Glomerular endothelial cell (primary cell): ENCODE data around the gene UPF1. TPM values are rescaled to one million over a fixed set of nuclear protein-coding genes. Genes with fewer than 3 reads are reported as not detected.

Experiments used
- DNase-seq: peaks from one replicate; pipeline ENCODE4 v3.0.0-alpha.2; 2011; ENCODE audit warnings: low read depth, low spot score; ENCODE audit errors: extremely low read depth
- total RNA-seq: library from RNA; depleted of rRNA; stranded (reverse); fragments of >200 nt; gene quantifications from 2 replicates; pipeline ENCODE4 v1.2.3, GENCODE V29; 2015

Gene UPF1
- total RNA-seq, 1 donor from 2014 or later, result 90.6 TPM

GRCh38 chr19:18868380-18869022 is 36.7 kb downstream of the UPF1 start:
- DNase-seq, result no peak

DNA sequence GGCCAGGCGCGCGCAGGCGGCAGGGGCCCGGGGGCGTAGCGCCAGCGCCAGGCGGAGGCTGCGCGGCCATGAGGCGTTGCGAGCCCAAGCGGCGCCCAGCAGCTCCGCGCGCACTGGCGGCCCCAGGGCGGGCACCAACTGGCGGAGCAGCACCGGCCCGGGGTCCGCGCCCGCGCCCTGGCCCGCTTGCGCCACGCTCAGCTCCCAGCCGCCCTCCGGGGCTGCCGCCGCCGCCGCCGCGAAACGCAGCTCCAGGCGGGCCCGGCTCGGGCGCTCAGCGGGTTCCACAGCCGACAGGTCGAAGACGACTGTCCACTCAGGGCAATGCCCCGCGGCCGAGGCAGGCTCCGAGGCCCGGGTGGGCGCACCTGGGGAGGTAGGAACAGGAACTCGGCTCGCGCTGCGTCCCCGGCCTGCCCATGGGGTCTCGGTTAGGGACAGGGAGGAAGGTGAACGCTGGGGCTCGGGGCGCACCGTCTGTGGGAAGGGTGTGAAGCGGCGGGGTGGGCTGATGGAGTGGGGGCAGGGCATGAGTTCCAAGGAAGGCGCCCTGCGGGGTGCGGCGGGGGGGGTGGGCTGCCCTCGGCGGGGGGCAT is 37.4 kb downstream of the UPF1 start:
- no peak for DNase-seq

GRCh38 chr19:18869781-18870530 is 38.2 kb downstream of the UPF1 start:
- DNase-seq, result no peak

DNA sequence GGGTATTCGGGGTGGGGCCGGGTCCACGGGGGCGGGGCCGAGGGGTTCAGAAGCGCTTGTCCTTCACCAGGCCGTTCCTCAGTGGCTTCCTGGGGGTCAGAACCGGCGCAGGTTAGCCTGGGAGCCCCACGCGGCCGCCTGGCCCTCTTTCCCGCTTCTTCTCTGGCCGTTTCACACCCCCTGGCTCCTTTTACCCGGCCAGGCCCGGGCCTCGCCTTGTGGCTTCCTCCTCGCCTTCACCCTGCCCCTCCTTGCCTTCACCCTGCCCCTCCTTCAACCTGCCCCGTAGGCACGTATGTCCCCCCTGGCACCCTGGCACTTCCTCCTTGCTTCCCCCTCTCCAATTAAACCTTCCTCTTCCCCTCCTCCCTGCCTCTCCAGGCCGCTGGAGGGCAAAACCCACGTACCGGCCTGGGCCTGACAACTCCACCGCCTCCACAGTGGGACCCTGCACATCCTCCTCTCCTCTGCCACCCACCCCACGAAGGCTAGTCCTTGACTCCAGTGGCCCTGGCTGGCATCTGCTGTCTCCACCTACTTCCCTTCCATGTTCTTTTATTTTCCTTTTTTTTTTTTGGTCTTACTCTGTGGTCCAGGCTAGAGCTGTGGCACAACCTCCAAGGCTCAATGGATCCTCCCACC is 38.9 kb downstream of the UPF1 start:
- DNase-seq, result no peak

- no peak for DNase-seq
Measured at GRCh38 chr19:18871543-18871942, 39.8 kb downstream of the UPF1 start.

DNA sequence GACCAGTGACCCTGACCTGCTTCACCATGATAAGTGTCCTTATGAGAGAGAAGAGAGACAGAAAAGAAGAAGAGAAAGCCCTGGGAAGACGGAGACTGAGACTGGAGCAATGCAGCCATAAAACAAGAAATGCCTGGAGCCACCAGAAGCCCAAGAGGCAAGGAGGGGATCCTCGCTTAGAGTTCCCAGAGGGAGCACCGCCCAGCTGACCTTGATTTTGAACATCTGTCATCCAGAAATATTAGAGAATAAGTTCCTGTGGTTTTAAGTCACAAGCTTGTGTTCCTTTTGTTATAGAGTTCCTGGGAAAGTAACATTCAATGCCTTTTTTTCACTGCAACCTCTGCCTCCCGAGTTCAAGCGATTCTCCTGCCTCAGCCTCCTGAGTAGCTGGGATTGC is 44.0 kb downstream of the UPF1 start:
- DNase-seq, result no peak

- no peak for DNase-seq
Measured at GRCh38 chr19:18876865-18877264, 45.1 kb downstream of the UPF1 start.

GRCh38 chr19:18878058-18878797 is 46.5 kb downstream of the UPF1 start:
- no peak for DNase-seq

- DNase-seq, result no peak
Measured at GRCh38 chr19:18878858-18879578, 47.3 kb downstream of the UPF1 start.

DNA sequence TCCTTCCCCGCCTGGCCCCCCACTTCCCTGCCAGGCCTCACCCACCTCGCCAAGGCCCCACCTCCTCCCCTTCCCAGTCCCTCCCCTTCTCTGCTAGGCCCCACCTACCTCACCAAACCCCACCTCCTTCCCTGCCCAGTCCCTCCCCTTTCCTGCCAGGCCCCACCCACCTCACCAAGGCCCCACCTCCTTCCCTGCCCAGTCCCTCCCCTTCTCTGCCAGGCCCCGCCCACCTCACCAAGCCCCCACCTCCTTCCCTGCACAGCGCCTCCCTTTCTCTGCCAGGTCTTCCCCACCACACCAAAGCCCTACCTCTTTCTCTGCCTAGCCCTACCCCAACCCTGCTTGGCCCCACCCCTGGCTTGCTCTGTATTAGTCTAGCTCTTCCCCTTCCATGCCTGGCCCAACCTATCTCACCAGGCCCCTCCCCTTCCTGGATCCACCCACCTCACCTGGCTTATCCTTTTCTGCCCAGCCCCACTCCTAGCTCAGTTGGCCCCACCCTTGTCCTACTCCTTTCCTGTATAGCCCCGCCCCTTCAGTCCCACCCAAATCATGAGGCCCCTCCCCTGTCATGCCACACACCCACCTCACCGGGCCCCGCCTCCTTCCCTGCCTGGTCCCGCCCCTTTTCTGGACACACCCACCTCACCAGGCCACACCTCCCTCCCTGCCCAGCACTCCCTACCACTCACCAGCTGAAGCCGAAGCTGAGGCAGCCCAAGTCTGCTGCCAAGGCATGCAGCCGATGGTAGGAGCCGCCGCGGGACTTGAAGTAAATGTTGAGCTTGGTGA is 48.0 kb downstream of the UPF1 start:
- no peak for DNase-seq

DNA sequence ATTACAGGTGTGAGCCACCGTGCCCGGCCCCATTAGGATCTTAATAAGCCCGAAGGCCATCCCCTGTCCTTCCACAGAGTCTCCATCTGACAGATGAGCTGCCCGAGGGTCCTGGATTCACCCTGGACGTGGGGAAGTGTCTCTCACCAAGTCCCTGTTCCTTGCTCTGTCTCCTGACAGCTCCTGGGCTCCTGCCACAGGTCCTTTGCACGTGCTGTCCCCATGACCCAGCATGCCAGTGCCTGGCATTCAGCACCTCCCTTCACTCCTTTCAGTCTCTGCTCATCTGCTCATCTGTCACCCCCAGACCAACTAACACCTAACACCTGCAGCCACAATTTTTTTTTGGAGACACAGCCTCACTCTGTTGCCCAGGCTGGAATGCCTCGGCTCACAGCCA is 49.7 kb downstream of the UPF1 start:
- DNase-seq, result no peak

DNA sequence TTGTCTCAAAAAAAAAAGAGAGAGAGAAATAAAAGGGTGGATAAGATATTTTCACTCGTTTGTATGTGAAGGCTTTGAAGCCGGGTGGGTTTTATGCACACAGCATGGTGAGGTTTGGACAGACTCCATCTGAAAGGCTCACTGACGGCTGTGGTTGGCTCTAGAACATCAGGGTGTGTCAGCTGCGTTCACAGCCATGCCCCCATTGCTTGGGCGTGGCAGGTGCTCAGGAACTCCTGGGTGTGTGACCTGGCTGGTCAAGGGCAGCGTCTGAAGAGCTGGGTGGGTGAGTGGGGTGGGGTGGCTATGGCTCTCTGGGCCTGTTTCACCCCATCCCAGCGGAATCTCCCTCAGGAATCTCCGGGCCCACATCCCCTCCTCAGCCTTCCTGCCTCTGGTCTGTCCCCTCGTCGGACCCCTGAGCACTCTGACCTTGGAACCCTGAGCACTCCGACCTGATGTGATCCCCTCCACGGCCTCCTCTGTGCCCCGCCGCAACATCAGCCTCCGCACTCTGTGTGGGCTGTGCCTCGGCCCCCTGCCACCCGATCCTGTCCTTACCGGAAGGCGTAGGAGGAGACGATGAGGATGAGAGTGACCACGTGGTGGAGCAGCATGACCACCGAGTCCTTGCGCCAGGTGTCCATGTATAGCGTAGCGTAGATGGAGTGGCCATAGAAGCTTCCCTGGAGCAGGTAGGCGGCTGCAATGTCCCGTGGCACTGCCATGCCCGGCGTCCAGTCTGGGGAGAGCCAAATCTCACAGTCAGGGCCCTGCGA is 52.0 kb downstream of the UPF1 start:
- no peak for DNase-seq

DNA sequence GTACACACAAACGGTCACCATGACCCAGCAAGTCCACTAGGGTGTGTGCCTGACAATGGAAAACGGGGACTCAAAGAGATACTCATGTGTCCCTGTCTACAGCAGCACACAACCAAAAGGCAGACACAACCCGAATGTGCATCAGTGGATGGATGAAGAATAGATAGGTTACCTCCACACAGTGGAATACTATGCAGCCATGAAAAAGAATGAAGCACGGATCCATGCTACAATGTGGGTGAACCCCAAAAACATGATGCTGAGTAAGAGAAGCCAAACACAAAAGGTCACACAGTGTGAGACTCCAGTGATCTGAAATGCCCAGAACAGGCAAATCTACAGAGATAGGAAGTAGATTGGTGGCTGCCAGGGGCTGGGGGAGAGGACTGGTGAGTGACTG is 55.2 kb downstream of the UPF1 start:
- no peak for DNase-seq

DNA sequence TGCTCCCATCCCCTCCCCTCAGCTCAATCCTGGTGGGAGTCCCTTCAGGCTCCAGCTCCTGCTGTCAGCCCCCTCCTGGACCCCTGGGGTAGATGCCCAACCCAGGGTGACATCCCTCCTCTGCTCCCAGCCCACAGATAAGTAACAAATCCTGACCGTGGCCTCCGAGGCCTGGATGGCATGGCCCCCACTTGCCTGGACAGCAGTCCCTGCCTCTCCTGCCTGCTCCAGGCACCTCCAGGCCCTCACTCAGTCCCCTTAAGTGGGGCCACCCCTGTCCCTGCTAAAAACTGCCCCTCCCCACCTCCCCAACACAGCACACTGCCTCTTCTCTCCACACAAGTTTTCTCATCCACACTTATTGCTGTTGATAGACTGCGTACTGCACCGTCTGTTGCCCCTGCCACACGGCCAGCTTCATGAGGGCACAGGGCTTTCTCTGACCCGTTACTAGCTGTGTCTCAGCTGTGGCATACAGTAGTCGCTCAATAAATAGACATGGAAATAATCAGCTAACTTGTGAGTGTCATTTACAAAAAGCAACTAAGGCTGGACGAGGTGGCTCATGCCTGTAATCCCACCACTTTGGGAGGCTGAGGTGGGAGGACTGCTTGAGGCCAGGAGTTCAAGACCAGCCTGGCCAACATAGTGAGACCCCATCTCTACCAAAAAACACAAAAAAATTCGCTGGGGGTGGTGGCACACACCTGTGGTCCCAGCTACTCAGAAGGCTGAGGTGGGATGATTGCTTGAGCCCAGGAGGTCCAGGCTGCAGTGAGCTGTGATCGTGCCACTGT is 58.4 kb downstream of the UPF1 start:
- DNase-seq, result no peak

- DNase-seq, result no peak
Measured at GRCh38 chr19:18893587-18894253, 62.0 kb downstream of the UPF1 start.

DNA sequence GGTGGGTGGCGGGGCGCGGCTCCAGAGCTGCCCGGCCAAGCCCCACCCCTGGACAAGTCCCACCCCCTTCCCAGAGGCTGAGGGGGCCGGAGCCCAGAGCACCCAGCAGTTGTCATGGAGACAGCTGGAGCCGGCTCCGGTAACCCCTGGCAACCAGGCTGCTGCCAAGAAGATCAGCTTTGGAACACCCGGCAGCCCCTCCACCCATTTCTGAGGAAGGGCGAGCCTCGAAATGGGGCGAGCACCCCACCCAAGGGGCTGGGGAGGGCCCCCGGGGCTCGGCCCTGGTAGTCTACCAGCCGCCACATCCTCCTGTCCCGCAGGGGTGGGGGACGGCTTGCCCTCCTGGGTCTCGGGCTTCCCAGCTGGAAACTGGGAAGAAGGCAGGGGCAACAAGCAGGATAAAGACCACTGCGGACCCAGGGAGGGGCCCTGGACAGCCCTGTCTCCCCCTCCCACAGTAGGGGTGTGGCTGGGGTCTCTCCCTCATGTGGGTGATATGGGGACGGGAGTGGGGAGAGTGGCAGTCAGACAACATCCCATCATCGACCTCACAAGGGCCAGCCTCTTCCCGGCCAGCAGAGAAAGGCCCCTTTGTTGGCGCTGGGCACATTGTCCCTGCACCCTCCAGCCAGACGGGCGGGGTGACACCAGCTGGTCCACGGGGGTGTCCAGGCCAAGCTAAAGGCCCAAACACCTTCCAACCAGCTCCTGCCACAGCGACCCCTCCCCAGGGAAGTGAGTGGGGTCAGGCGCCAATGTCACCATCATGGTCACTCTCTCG is 62.7 kb downstream of the UPF1 start:
- DNase-seq, result no peak
